ENCODE data around the gene MOAP1. TPM values are rescaled to one million over a fixed set of nuclear protein-coding genes. Genes with fewer than 3 reads are reported as not detected.
"Not testable (repeated sequence)": the region's sequence is repeated elsewhere in the genome, so short reads cannot be mapped to it uniquely, and the experiment has no call there.

The MOAP1 gene
- total RNA-seq, 1 donor from 2014 or later, result 60.4 TPM

- Mint-ChIP-seq H3K4me3 (ENCODE audit: unreplicated experiment) (no peak overlapping the region), H3K27me3 (ENCODE audit: unreplicated experiment) (peaks cover 4% of the 10 kb centered on the region), H3K4me1 (ENCODE audit: low read depth, unreplicated experiment) (peaks cover 9% of the 10 kb centered on the region), H3K9me3 (ENCODE audit: unreplicated experiment) (no peaks in the 10 kb centered on the region), H3K36me3 (ENCODE audit: unreplicated experiment) (no peaks in the 10 kb centered on the region), H3K27ac (ENCODE audit: unreplicated experiment) (no peak overlapping the region)
- TF ChIP-seq CTCF (IDR thresholded peaks at IDR 0.05; ENCODE audit: partially characterized antibody, unreplicated experiment), result no peak
- no peak for DNase-seq
These were observed 41.6 kb downstream of the MOAP1 start for GRCh38 chr14:93142854-93143652.

- H3K9me3 Mint-ChIP-seq (ENCODE audit: unreplicated experiment), result no peaks in the 10 kb centered on the region
- TF ChIP-seq CTCF (IDR thresholded peaks at IDR 0.05; ENCODE audit: partially characterized antibody, unreplicated experiment), result no peak
These were observed 46.8 kb downstream of the MOAP1 start for GRCh38 chr14:93137864-93138263.

GRCh38 chr14:93136508-93136907, 48.2 kb downstream of the MOAP1 start:
- H3K9me3 Mint-ChIP-seq (ENCODE audit: unreplicated experiment); H3K4me3 Mint-ChIP-seq (ENCODE audit: unreplicated experiment); H3K27me3 Mint-ChIP-seq (ENCODE audit: unreplicated experiment); DNase-seq; H3K36me3 Mint-ChIP-seq (ENCODE audit: unreplicated experiment); H3K4me1 Mint-ChIP-seq (ENCODE audit: low read depth, unreplicated experiment); H3K27ac Mint-ChIP-seq (ENCODE audit: unreplicated experiment): not testable (repeated sequence)

More at GRCh38 chr14:93137864-93138263, 46.8 kb downstream of the MOAP1 start:
- Mint-ChIP-seq H3K4me3 (ENCODE audit: unreplicated experiment) (no peak overlapping the region), H3K27ac (ENCODE audit: unreplicated experiment) (no peak overlapping the region), H3K27me3 (ENCODE audit: unreplicated experiment) (no peaks in the 10 kb centered on the region), H3K4me1 (ENCODE audit: low read depth, unreplicated experiment) (peaks cover 8% of the 10 kb centered on the region), H3K36me3 (ENCODE audit: unreplicated experiment) (no peaks in the 10 kb centered on the region)
- peak; percentile 38 for DNase-seq

GRCh38 chr14:93136009-93136408, 48.7 kb downstream of the MOAP1 start:
- H3K4me3 Mint-ChIP-seq (ENCODE audit: unreplicated experiment), result no peak overlapping the region
- DNase-seq, result no peak
- H3K4me1 Mint-ChIP-seq (ENCODE audit: low read depth, unreplicated experiment), result peaks cover 4% of the 10 kb centered on the region
- no peak for TF ChIP-seq CTCF (IDR thresholded peaks at IDR 0.05; ENCODE audit: partially characterized antibody, unreplicated experiment)
- no peaks in the 10 kb centered on the region for H3K36me3 Mint-ChIP-seq (ENCODE audit: unreplicated experiment)
- no peaks in the 10 kb centered on the region for H3K27me3 Mint-ChIP-seq (ENCODE audit: unreplicated experiment)
- H3K27ac Mint-ChIP-seq (ENCODE audit: unreplicated experiment), result no peak overlapping the region
- H3K9me3 Mint-ChIP-seq (ENCODE audit: unreplicated experiment), result no peaks in the 10 kb centered on the region

- Mint-ChIP-seq H3K4me1 (ENCODE audit: low read depth, unreplicated experiment) (peaks cover 1% of the 10 kb centered on the region), H3K9me3 (ENCODE audit: unreplicated experiment) (no peaks in the 10 kb centered on the region), H3K27ac (ENCODE audit: unreplicated experiment) (no peak overlapping the region), H3K4me3 (ENCODE audit: unreplicated experiment) (no peak overlapping the region), H3K27me3 (ENCODE audit: unreplicated experiment) (no peaks in the 10 kb centered on the region), H3K36me3 (ENCODE audit: unreplicated experiment) (no peaks in the 10 kb centered on the region)
- no peak for TF ChIP-seq CTCF (IDR thresholded peaks at IDR 0.05; ENCODE audit: partially characterized antibody, unreplicated experiment)
- no peak for DNase-seq
These were observed 49.3 kb downstream of the MOAP1 start for GRCh38 chr14:93135399-93135798.
